Liver (tissue), 9 donors: Measurements from ENCODE around the gene NAA38. TPM values are rescaled to one million over a fixed set of nuclear protein-coding genes. Genes with fewer than 3 reads are reported as not detected.

Experiments used
- DNase-seq: peaks from one replicate; pipeline ENCODE4 v3.0.0-alpha.2; 2017; ENCODE audit warnings: low spot score
- H3K27ac ChIP-seq, 2 donors: one replicate each; pipeline ENCODE4 v1.7.0; 2013; ENCODE audit warnings: inconsistent platforms in 2 of 2, low read length in 2 of 2, control low read depth in 1 of 2, low read depth in 1 of 2, mild to moderate bottlenecking in 1 of 2
- H3K27me3 ChIP-seq, 4 donors: one replicate each; pipeline versions ENCODE4 v1.6.1 to v1.7.0; 2013; ENCODE audit warnings: low read length in 3 of 4, inconsistent platforms in 1 of 4, mild to moderate bottlenecking in 1 of 4, moderate library complexity in 1 of 4; ENCODE audit not compliant: control insufficient read depth in 4 of 4, insufficient read depth in 4 of 4
- H3K36me3 ChIP-seq, 4 donors: one replicate each; pipeline versions ENCODE4 v1.6.1 to v1.7.0; 2013; ENCODE audit warnings: low read length in 3 of 4, mild to moderate bottlenecking in 3 of 4, low read depth in 1 of 4, moderate library complexity in 1 of 4; ENCODE audit not compliant: control insufficient read depth in 4 of 4, insufficient read depth in 3 of 4
- H3K4me1 ChIP-seq, 4 donors: one replicate each; pipeline versions ENCODE4 v1.6.1 to v1.7.0; 2013; ENCODE audit warnings: low read length in 3 of 4, mild to moderate bottlenecking in 3 of 4, moderate library complexity in 1 of 4; ENCODE audit not compliant: control insufficient read depth in 4 of 4, insufficient read depth in 4 of 4
- H3K4me3 ChIP-seq, 3 donors: one replicate each; pipeline versions ENCODE4 v1.6.1 to v1.7.0; 2013; ENCODE audit warnings: low read length in 3 of 3, control low read depth in 1 of 3, low read depth in 1 of 3, mild to moderate bottlenecking in 1 of 3
- H3K9ac ChIP-seq, 2 donors: one replicate each; pipeline ENCODE4 v1.7.0; 2013; ENCODE audit warnings: low read length in 2 of 2, mild to moderate bottlenecking in 2 of 2, moderate library complexity in 2 of 2, control low read depth in 1 of 2, low read depth in 1 of 2
- H3K9me3 ChIP-seq, 4 donors: one replicate each; pipeline versions ENCODE4 v1.6.1 to v1.7.0; 2013; ENCODE audit warnings: low read length in 3 of 4; ENCODE audit not compliant: control insufficient read depth in 4 of 4
- ATF3 ChIP-seq: IDR thresholded peaks from 2 replicates; pipeline ENCODE4 v1.6.1; 2016; ENCODE audit warnings: antibody characterized with exemption
- CTCF ChIP-seq: fragments of 150-350 bp; IDR thresholded peaks from 2 replicates; pipeline ENCODE4 v1.5.1; 2017; ENCODE audit warnings: improper control_type of control experiment, low read depth, low read length; ENCODE audit not compliant: missing input control
- EGR1 ChIP-seq, 2 donors: IDR thresholded peaks; 2 replicates each; pipeline ENCODE4 v1.6.1; 2016 to 2018; ENCODE audit warnings: antibody characterized with exemption in 2 of 2, low read depth in 2 of 2
- FOXA1 ChIP-seq: IDR thresholded peaks from 2 replicates; pipeline ENCODE4 v1.6.1; 2016; ENCODE audit warnings: antibody characterized with exemption
- FOXA2 ChIP-seq: IDR thresholded peaks from 2 replicates; pipeline ENCODE4 v1.6.1; 2016; ENCODE audit warnings: antibody characterized with exemption
- GABPA ChIP-seq, 2 donors: IDR thresholded peaks in 1 of 2; conservative IDR thresholded peaks in 1 of 2; 2 replicates each; pipeline ENCODE4 v1.6.1; 2016; ENCODE audit warnings: antibody characterized with exemption in 2 of 2, mild to moderate bottlenecking in 1 of 2, moderate library complexity in 1 of 2
- HNF4A ChIP-seq, 2 donors: conservative IDR thresholded peaks; 2 replicates each; pipeline ENCODE4 v1.6.1; 2016; ENCODE audit warnings: antibody characterized with exemption in 2 of 2, mild to moderate bottlenecking in 2 of 2
- HNF4G ChIP-seq: IDR thresholded peaks from 2 replicates; pipeline ENCODE4 v1.6.1; 2016; ENCODE audit warnings: antibody characterized with exemption
- JUND ChIP-seq, 2 donors: IDR thresholded peaks; 2 replicates each; pipeline ENCODE4 v1.6.1; 2016; ENCODE audit warnings: antibody characterized with exemption in 2 of 2
- MAX ChIP-seq: IDR thresholded peaks from 2 replicates; pipeline ENCODE4 v1.6.1; 2016; ENCODE audit warnings: antibody characterized with exemption
- NR2F2 ChIP-seq: IDR thresholded peaks from 2 replicates; pipeline ENCODE4 v1.6.1; 2016; ENCODE audit warnings: antibody characterized with exemption
- RAD21 ChIP-seq, 2 donors: IDR thresholded peaks; 2 replicates each; pipeline ENCODE4 v1.6.1; 2016; ENCODE audit warnings: antibody characterized with exemption in 2 of 2, mild to moderate bottlenecking in 2 of 2
- REST ChIP-seq: IDR thresholded peaks from 2 replicates; pipeline ENCODE4 v1.6.1; 2016; ENCODE audit warnings: antibody characterized with exemption, mild to moderate bottlenecking
- RXRA ChIP-seq, 2 donors: IDR thresholded peaks; 2 replicates each; pipeline ENCODE4 v1.6.1; 2017 to 2018; ENCODE audit warnings: antibody characterized with exemption in 2 of 2, mild to moderate bottlenecking in 1 of 2
- SP1 ChIP-seq: IDR thresholded peaks from 2 replicates; pipeline ENCODE4 v1.6.1; 2018; ENCODE audit warnings: antibody characterized with exemption, mild to moderate bottlenecking
- TAF1 ChIP-seq: conservative IDR thresholded peaks from 2 replicates; pipeline ENCODE4 v1.6.1; 2016; ENCODE audit warnings: antibody characterized with exemption, mild to moderate bottlenecking
- WGBS: extraction: QIAGEN DNeasy Blood & Tissue Kit; methylation state at CpG from one replicate; pipeline ENCODE4 v1.1.7; 2013; 5-methylcytosine and 5-hydroxymethylcytosine counted together
- polyA plus RNA-seq, 2 donors: library from polyadenylated mRNA; stranded (reverse) in 1 of 2; unstranded in 1 of 2; fragments of 200-250 nt in 1 of 2; fragments of >200 nt in 1 of 2; fragmentation: Nextera tagmentation in 1 of 2; extraction: Ambion mirVana in 1 of 2; gene quantifications; one replicate each; pipeline versions ENCODE4 v1.2.1 to v1.2.3, GENCODE V29; 2013 to 2015
- total RNA-seq, 2 donors: library from RNA; depleted of rRNA; stranded (reverse); fragments of >200 nt; gene quantifications; one replicate each; pipeline ENCODE4 v1.2.3, GENCODE V29; 2014
- donor health status: healthy.
- donor health status: healthy.
- donor health status: healthy.
- donor health status: healthy.
- donor health status: healthy.

Gene NAA38
- total and polyA plus RNA-seq, 4 donors, result 24.3 to 118 (median 56.8) TPM

- no peak for TF ChIP-seq CTCF
- no peak for TF ChIP-seq JUND (IDR thresholded peaks at IDR 0.05)
- no peak for TF ChIP-seq GABPA (IDR thresholded peaks at IDR 0.05 in 1 of 2, conservative IDR thresholded peaks at IDR 0.05 in 1 of 2)
- no peak for TF ChIP-seq ATF3
- no peak for TF ChIP-seq FOXA2
- no peak for TF ChIP-seq TAF1
- TF ChIP-seq MAX, result no peak
- TF ChIP-seq RXRA (IDR thresholded peaks at IDR 0.05), result no peak
- no peak for TF ChIP-seq HNF4A (conservative IDR thresholded peaks at IDR 0.05)
These were observed 3.1 kb downstream of the NAA38 start (continued) for GRCh38 chr17:7854078-7854777.

- Histone ChIP-seq H3K9ac (no peak overlapping the region), H3K27me3 (no peaks in the 10 kb centered on the region), H3K36me3 (peaks cover 15 to 38% (median 25%) of the 10 kb centered on the region in 4 donors), H3K27ac (no peak overlapping the region), H3K4me1 (peaks cover 5 to 32% (median 25%) of the 10 kb centered on the region in 4 donors), H3K9me3 (no peaks in the 10 kb centered on the region), H3K4me3 (no peak overlapping the region)
- 91% methylated on average over 21 of the region's 21 CpGs for WGBS
- no peak for DNase-seq
- TF ChIP-seq FOXA2, result no peak
- no peak for TF ChIP-seq FOXA1
- no peak for TF ChIP-seq SP1
- TF ChIP-seq CTCF, result no peak
- no peak for TF ChIP-seq GABPA (IDR thresholded peaks at IDR 0.05 in 1 of 2, conservative IDR thresholded peaks at IDR 0.05 in 1 of 2)
- no peak for TF ChIP-seq NR2F2
- no peak for TF ChIP-seq EGR1 (IDR thresholded peaks at IDR 0.05; ENCODE audit: low read depth in 2 of 2)
- no peak for TF ChIP-seq ATF3
- no peak for TF ChIP-seq RAD21 (IDR thresholded peaks at IDR 0.05)
- no peak for TF ChIP-seq RXRA (IDR thresholded peaks at IDR 0.05)
- TF ChIP-seq HNF4A (conservative IDR thresholded peaks at IDR 0.05), result no peak
- no peak for TF ChIP-seq HNF4G
- TF ChIP-seq REST, result no peak
These were observed 3.7 kb downstream of the NAA38 start for GRCh38 chr17:7853691-7854038.
